SK-N-SH (cell line): ENCODE results near the gene SEZ6L. TPM values are rescaled to one million over a fixed set of nuclear protein-coding genes. Genes with fewer than 3 reads are reported as not detected.

ENCODE experiments used
- CTCF ChIA-PET: fragments of 300-600, 350-600 bp; formaldehyde crosslinking; extraction: SDS; loops from one replicate; lab custom pipeline; 2021; lab: Yijun Ruan, JAX
- POLR2A ChIA-PET: fragments of 350-600 bp; sonication (Branson Sonifier 250); formaldehyde crosslinking; extraction: SDS; loops from one replicate; lab custom pipeline; 2020; ENCODE audit warnings: antibody characterized with exemption, inconsistent platforms; lab: Yijun Ruan, JAX
- DNase-seq: peaks from one replicate; pipeline ENCODE4 v3.0.0; 2012
- H2AFZ ChIP-seq: fragments of 200-600 bp; sonication (generic); 2 replicates; pipeline ENCODE4 v1.8.1; 2016; ENCODE audit warnings: antibody characterized with exemption, mild to moderate bottlenecking, low read depth
- H3F3A ChIP-seq: fragments of 200-600 bp; sonication (generic); replicated peaks from 2 replicates; pipeline ENCODE3; 2016; ENCODE audit warnings: antibody characterized with exemption, mild to moderate bottlenecking; ENCODE audit not compliant: insufficient read depth
- H3K27ac ChIP-seq, 2 experiments: fragments of 200-500 bp in 1 of 2; fragments of 200-600 bp in 1 of 2; sonication (Bioruptor generic) in 1 of 2; sonication (generic), shearing (Covaris generic) in 1 of 2; 2 replicates each; pipeline versions ENCODE4 v1.5.1 to v1.6.1; 2014 to 2016; ENCODE audit warnings: low read depth in 2 of 2, inconsistent platforms in 1 of 2, low read length in 1 of 2, mild to moderate bottlenecking in 1 of 2, mixed read lengths in 1 of 2
- H3K27me3 ChIP-seq: fragments of 200-600 bp; sonication (generic), shearing (Covaris generic); 2 replicates; pipeline ENCODE4 v1.6.1; 2016; ENCODE audit warnings: mixed run types; ENCODE audit not compliant: insufficient read depth
- H3K36me3 ChIP-seq, 2 experiments: fragments of 200-500 bp in 1 of 2; fragments of 200-600 bp in 1 of 2; sonication (Bioruptor generic) in 1 of 2; sonication (generic) in 1 of 2; replicated peaks in 1 of 2; 2 replicates each; pipeline versions ENCODE3 to v1.5.1; 2014 to 2016; ENCODE audit warnings: low read length in 1 of 2, mild to moderate bottlenecking in 1 of 2; ENCODE audit not compliant: insufficient read depth in 2 of 2, control insufficient read depth in 1 of 2
- H3K4me1 ChIP-seq, 2 experiments: fragments of 200-500 bp in 1 of 2; fragments of 200-600 bp in 1 of 2; sonication (Bioruptor generic) in 1 of 2; sonication (generic), shearing (Covaris generic) in 1 of 2; 2 replicates each; pipeline versions ENCODE4 v1.5.1 to v1.6.1; 2014 to 2016; ENCODE audit warnings: low read depth in 1 of 2, low read length in 1 of 2, mixed run types in 1 of 2; ENCODE audit not compliant: insufficient read depth in 2 of 2, control insufficient read depth in 1 of 2
- H3K4me2 ChIP-seq: fragments of 200-600 bp; sonication (generic), shearing (Covaris generic); 2 replicates; pipeline ENCODE4 v1.6.1; 2017; ENCODE audit warnings: mixed run types
- H3K4me3 ChIP-seq, 2 experiments: fragments of 200-500 bp in 1 of 2; fragments of 200-600 bp in 1 of 2; sonication (Bioruptor generic) in 1 of 2; sonication (generic), shearing (Covaris generic) in 1 of 2; 2 replicates each; pipeline versions ENCODE4 v1.5.1 to v1.8.1; 2014 to 2016; ENCODE audit warnings: low read depth in 2 of 2, inconsistent platforms in 1 of 2, low read length in 1 of 2, mild to moderate bottlenecking in 1 of 2, mixed read lengths in 1 of 2, moderate library complexity in 1 of 2
- H3K79me2 ChIP-seq: fragments of 200-600 bp; sonication (generic); 2 replicates; pipeline ENCODE4 v1.8.1; 2017; ENCODE audit warnings: mild to moderate bottlenecking; ENCODE audit not compliant: insufficient read depth
- H3K9ac ChIP-seq: fragments of 200-600 bp; sonication (generic); 2 replicates; pipeline ENCODE4 v1.6.1; 2017; ENCODE audit warnings: mixed run types
- H3K9me2 ChIP-seq: fragments of 200-600 bp; sonication (generic); 2 replicates; pipeline ENCODE4 v1.6.1; 2017; ENCODE audit warnings: mixed run types
- H3K9me3 ChIP-seq: fragments of 200-600 bp; sonication (generic); 2 replicates; pipeline ENCODE4 v1.6.1; 2017; ENCODE audit warnings: mixed run types, mild to moderate bottlenecking, moderate library complexity
- H4K20me1 ChIP-seq: fragments of 200-600 bp; sonication (generic); 2 replicates; pipeline ENCODE4 v1.6.1; 2017; ENCODE audit warnings: mild to moderate bottlenecking, mixed run types; ENCODE audit not compliant: insufficient read depth
- ELF1 ChIP-seq: IDR thresholded peaks from 2 replicates; pipeline ENCODE4 v1.4.0; 2012
- EP300 ChIP-seq, 2 experiments: IDR thresholded peaks; 2 replicates each; pipeline versions ENCODE4 v1.4.0 to v1.6.1; 2012; ENCODE audit warnings: borderline replicate concordance in 1 of 2, low read depth in 1 of 2, low read length in 1 of 2
- FOSL2 ChIP-seq: IDR thresholded peaks from 2 replicates; pipeline ENCODE4 v1.4.0; 2012; ENCODE audit warnings: low read depth, mild to moderate bottlenecking, moderate library complexity, borderline replicate concordance
- GATA2 ChIP-seq: sonication (generic); formaldehyde crosslinking; IDR thresholded peaks from 2 replicates; pipeline ENCODE4 v1.5.0; 2020; ENCODE audit warnings: mild to moderate bottlenecking, missing genetic modification reagents
- JUND ChIP-seq: IDR thresholded peaks from 2 replicates; pipeline ENCODE4 v1.4.0; 2012
- MEF2A ChIP-seq: IDR thresholded peaks from 2 replicates; pipeline ENCODE4 v1.4.0; 2012; ENCODE audit warnings: low read depth, borderline replicate concordance
- NRF1 ChIP-seq: IDR thresholded peaks from 2 replicates; pipeline ENCODE4 v1.6.1; 2012; ENCODE audit warnings: low read depth, mild to moderate bottlenecking, low read length
- RCOR1 ChIP-seq: fragments of 150-350 bp; IDR thresholded peaks from 2 replicates; pipeline ENCODE4 v1.6.1; 2017; ENCODE audit warnings: antibody characterized with exemption, low read length
- SIN3A ChIP-seq: IDR thresholded peaks from 2 replicates; pipeline ENCODE4 v1.6.1; 2012; ENCODE audit warnings: low read depth, mild to moderate bottlenecking, low read length, moderate library complexity, borderline replicate concordance
- TCF12 ChIP-seq: IDR thresholded peaks from 2 replicates; pipeline ENCODE4 v1.4.0; 2012
- WGBS: methylation state at CpG from one replicate; pipeline ENCODE4 v1.1.6; 2017; ENCODE audit warnings: low lambda C conversion rate; 5-methylcytosine and 5-hydroxymethylcytosine counted together
- polyA plus RNA-seq, 3 experiments: library from polyadenylated mRNA; depleted of rRNA; stranded (reverse); fragments of >200 nt; gene quantifications; 2 replicates each; pipeline ENCODE4 v1.2.3, GENCODE V29; 2012
- TF ChIP-seq, protein P1 (sequence below): IDR thresholded peaks from 2 replicates; pipeline ENCODE4 v1.4.0; 2012; ENCODE audit warnings: low read depth, borderline replicate concordance
- TF ChIP-seq, protein P2 (sequence below): fragments of 150-350 bp; IDR thresholded peaks from 2 replicates; pipeline ENCODE4 v1.6.1; 2017; ENCODE audit warnings: antibody characterized with exemption, low read length, low read depth, borderline replicate concordance
- TF ChIP-seq, protein P3 (sequence below): IDR thresholded peaks from 2 replicates; pipeline ENCODE4 v1.4.0; 2012; ENCODE audit warnings: low read depth

Gene SEZ6L
- polyA plus RNA-seq, 1 of the 3 experiments (the other 2 are of a cell fraction): 0.10 TPM

DNA sequence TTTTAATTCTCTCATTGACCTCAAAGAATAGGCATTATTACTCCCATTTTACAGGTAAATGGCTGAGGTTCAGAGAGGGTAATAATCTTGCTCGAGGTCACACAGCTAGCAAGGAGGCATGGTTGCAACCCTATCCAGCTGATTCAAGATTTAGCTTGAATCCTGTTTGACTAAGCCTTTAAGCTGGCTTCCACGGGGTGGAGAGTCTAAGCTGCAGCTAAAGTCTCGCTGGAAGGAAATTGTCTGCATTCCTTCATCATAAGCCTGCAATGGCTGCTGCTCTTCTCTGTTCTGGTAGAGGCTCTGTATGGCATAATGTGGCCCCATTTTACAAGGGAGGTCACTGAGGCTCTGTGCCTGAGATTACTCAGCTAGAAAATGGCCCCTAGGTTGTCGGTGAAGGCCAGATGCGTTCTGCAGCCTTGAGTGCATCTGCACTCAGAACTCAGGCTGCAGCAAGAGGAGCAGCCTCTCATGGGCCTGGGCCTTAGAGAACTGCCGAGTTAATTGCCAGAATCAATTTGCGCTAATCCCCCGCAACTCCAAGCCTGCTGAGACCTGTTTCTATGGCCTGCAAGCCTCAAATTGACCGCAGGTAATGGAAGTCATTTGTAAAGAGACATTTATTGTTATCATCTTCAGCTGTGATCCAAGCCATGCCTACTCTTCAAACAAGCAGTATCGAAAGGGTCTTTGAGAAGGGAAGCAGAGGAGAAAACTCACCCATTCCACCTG lies 44.1 kb upstream of the SEZ6L start:
- Histone ChIP-seq H3K79me2 (no peaks in the 10 kb centered on the region), H3K4me1 (peaks cover 0 to 4% of the 10 kb centered on the region in 2 experiments; a peak in 1 of 4 replicates), H3K4me3 (no peak overlapping the region), H3K27ac (no peak overlapping the region), H3K9me2 (no peaks in the 10 kb centered on the region), H3K27me3 (no peaks in the 10 kb centered on the region), H4K20me1 (no peaks in the 10 kb centered on the region), H3F3A (no peaks in the 10 kb centered on the region), H3K9ac (no peak overlapping the region), H3K9me3 (no peaks in the 10 kb centered on the region), H3K4me2 (no peak overlapping the region), H3K36me3 (no peaks in the 10 kb centered on the region), H2AFZ (no peak overlapping the region)
- no peak for DNase-seq
- TF ChIP-seq NRF1 (no peak), FOSL2 (no peak), JUND (no peak), RCOR1 (no peak), MEF2A (no peak), GATA2 (CRISPR knock-in tag) (no peak), ELF1 (no peak), EP300 (IDR thresholded peaks at IDR 0.05; ENCODE audit: borderline replicate concordance in 1 of 2, low read depth in 1 of 2, low read length in 1 of 2) (no peak)
- TF ChIP-seq, protein P1, sequence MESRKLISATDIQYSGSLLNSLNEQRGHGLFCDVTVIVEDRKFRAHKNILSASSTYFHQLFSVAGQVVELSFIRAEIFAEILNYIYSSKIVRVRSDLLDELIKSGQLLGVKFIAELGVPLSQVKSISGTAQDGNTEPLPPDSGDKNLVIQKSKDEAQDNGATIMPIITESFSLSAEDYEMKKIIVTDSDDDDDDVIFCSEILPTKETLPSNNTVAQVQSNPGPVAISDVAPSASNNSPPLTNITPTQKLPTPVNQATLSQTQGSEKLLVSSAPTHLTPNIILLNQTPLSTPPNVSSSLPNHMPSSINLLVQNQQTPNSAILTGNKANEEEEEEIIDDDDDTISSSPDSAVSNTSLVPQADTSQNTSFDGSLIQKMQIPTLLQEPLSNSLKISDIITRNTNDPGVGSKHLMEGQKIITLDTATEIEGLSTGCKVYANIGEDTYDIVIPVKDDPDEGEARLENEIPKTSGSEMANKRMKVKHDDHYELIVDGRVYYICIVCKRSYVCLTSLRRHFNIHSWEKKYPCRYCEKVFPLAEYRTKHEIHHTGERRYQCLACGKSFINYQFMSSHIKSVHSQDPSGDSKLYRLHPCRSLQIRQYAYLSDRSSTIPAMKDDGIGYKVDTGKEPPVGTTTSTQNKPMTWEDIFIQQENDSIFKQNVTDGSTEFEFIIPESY: no peak
- TF ChIP-seq, protein P2, sequence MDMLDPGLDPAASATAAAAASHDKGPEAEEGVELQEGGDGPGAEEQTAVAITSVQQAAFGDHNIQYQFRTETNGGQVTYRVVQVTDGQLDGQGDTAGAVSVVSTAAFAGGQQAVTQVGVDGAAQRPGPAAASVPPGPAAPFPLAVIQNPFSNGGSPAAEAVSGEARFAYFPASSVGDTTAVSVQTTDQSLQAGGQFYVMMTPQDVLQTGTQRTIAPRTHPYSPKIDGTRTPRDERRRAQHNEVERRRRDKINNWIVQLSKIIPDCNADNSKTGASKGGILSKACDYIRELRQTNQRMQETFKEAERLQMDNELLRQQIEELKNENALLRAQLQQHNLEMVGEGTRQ: no peak
- TF ChIP-seq, protein P3, sequence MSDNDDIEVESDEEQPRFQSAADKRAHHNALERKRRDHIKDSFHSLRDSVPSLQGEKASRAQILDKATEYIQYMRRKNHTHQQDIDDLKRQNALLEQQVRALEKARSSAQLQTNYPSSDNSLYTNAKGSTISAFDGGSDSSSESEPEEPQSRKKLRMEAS: no peak
- CTCF ChIA-PET: interaction anchor here (1.2 to 3.0 kb wide), 3 partner anchors 12 to 206 kb away, joined by 3 to 15 read pairs (median 10); no protein-coding TSS in a partner anchor
- WGBS: 18% methylated on average over 10 of the region's 10 CpGs
- POLR2A ChIA-PET: no interaction called here

DNA sequence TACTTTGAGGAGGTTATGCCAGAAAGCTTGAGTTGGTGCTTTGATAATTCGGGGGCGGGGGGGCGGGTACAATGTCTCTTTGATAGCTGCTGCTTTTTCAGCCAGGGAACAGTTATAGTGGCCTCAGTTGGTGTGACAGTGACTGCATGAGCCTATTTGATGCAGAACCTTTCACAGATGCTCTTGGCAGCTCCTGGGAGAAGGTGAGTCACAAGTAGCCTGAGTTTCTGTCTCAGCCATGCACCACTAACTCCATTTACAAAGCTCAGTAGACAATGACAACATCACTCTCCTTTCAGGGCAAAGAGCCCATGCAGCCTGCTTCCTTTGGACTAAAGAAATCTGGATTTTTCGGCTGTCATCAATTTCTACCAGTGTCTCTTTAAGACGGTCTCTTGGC lies 42.1 kb upstream of the SEZ6L start:
- Histone ChIP-seq H3K4me1 (peaks cover 0 to 4% of the 10 kb centered on the region in 2 experiments; a peak in 1 of 4 replicates), H3K9me3 (no peaks in the 10 kb centered on the region), H3K36me3 (no peaks in the 10 kb centered on the region), H3K9me2 (no peaks in the 10 kb centered on the region), H3K4me2 (no peak overlapping the region), H3F3A (no peaks in the 10 kb centered on the region), H3K27me3 (no peaks in the 10 kb centered on the region), H2AFZ (no peak overlapping the region), H3K4me3 (no peak overlapping the region), H3K9ac (no peak overlapping the region), H3K79me2 (no peaks in the 10 kb centered on the region), H3K27ac (no peak overlapping the region), H4K20me1 (no peaks in the 10 kb centered on the region)
- POLR2A ChIA-PET: no interaction called here
- no peak for DNase-seq
- 8% methylated on average over 5 of the region's 5 CpGs for WGBS
- TF ChIP-seq SIN3A (no peak), TCF12 (no peak)
- CTCF ChIA-PET: interaction anchor here (0.8 to 3.0 kb wide), 4 partner anchors 10 to 227 kb away, joined by 3 to 15 read pairs (median 3); no protein-coding TSS in a partner anchor
